ENCODE data around the gene UBXN10. TPM values are rescaled to one million over a fixed set of nuclear protein-coding genes. Genes with fewer than 3 reads are reported as not detected.
"Not testable (repeated sequence)": the region's sequence is repeated elsewhere in the genome, so short reads cannot be mapped to it uniquely, and the experiment has no call there.

Gene UBXN10
- total RNA-seq, 2 donors from 2014 or later: 4.2 to 4.3 TPM

DNA sequence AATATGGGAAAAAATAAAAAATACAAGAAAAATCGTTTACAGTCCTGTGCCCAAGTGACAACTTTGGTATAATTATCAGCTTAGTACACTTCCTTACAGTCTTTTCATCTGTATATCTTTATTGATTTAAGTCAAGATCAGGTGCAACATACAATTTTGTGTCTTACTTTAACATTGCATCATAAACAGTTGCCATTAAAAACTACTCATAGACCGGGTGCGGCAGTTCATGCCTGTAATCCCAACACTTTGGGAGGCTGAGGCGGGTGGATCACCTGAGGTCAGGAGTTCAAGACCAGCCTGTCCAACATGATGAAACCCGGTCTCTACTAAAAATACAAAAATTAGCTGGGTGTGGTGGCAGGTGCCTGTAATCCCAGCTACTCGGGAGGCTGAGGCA lies 33.2 kb downstream of the UBXN10 start:
- DNase-seq: not testable (repeated sequence)
- peak; percentile 25 for ATAC-seq

DNA sequence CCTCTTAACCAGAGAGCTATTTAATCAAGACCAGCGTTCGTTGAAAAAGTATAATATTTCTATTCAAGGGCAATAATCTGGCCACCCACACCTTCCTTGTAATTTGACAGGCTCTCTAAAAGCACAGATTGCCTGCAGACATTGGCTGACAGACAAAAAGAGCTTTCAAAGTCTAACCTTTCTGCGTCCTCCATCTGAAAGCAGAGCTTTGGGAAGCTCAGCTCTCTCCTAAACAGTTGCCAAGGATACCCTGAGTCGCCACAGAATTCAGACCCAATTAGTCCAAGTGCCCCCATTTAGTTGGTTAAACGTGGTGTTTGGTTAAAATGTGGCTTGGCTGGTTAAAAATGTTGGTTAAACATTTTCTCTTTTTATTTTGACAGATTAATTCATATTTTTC lies 34.1 kb downstream of the UBXN10 start:
- DNase-seq (no peak), ATAC-seq (no peak)
- intact Hi-C loops (cut with DNase I, micrococcal nuclease): no loop called here

More for the DNA sequence above, 33.2 kb downstream of the UBXN10 start:
- intact Hi-C loops (cut with DNase I, micrococcal nuclease): loop anchor here in 1 of 2 donors (10.0 kb wide), 1 partner anchor 136 kb away; no protein-coding TSS in a partner anchor

DNA sequence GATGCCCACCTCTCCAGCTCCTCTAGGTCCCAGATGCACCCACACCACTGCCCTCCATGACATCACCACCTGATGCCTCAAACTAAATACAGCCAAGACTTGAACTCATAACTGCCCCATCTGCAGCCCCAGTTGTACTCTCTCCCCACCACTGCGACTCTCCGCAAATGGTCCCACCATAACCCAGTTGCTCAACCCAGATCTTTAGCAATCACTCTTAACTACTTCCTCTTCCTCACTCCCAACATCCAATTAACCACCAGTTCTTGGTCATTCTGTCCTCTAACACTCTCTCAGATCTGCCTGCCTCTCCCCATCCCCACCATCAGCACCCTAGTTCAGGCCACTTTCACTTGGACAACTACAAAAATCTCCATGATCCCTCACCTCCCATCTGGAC lies 37.2 kb downstream of the UBXN10 start:
- DNase-seq: no peak
- ATAC-seq: no peak
- intact Hi-C loops (cut with DNase I, micrococcal nuclease): no loop called here

DNA sequence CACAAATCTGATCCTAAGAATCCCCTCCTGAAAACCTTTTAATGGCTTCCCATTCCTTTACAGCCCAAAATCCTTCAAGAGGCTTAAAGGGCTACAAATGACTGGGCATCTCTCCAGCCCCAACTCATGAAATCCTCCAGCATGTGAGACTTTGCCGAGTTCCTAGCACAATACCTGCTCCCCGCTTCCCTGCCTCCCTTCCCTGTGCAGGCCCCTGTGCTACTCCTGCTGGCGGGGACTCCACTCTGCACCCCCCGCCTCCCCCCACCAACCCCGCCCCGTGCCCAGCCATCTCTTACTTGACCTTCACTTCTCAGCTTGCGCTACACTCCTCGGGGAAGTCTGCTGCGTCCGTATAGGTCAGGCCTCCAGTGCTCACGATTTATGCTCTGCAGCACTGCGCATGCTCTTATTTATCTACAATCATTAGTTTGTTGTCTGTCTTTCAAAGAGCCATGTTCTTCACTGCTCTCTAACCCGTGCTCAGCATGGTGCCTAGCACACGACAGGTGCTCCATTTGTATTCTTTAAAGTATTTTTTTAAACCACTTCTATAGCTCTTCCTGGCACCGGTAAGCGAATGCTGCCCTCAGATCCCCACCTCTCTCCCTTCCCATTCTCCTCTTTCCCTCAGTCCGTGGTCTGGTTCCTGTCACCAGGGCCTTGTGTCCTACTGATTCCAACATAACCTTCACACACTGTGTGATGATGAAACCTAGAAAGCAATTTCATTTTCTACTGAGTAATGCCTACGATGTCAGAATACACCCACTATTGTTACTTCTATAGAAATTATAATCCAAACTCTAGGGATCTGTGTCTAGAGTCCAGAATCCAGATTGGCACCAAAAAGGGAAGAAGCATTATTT lies 37.9 kb downstream of the UBXN10 start:
- DNase-seq (no peak), ATAC-seq (no peak)
- intact Hi-C loops (cut with DNase I, micrococcal nuclease): no loop called here

DNA sequence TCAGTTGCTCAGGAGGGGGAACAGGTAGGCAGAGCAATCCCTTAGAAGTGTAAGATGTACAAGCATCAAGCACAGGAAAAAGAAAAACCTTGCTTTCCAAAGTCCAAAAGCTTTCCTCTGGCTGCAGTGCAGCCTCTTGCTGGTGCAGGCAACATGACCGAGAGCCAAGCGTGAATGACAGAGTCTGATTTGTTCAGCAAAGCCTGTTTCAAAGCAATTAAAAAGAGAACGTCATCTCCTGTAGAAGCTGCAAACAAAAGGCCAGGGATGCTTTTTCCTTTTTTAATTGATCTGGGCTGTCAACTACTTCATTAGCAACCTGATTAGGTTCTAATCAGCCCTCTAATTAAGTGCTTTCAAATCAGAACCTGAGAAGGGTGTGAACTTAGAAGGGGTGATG lies 38.6 kb downstream of the UBXN10 start:
- ATAC-seq: peak; percentile 49
- intact Hi-C loops (cut with DNase I, micrococcal nuclease): no loop called here
- DNase-seq: no peak

DNA sequence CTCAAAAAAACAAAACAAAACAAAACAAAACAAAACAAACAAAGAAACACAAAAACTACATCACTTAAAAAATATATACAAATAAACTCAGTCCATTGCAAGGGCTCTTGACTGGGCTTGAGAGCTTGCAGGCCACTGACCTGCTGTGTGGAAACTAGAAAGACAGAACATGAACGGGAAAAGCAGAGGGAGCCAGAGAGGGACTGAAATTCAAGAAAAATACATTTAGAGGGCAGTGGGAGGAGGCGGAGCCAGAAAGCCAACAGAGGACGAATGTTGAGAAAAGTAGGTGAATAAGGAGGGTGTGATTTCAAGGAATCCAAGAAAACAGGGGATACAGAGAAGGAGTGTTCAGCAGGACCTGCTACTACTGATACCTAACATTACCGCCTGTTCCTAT lies 41.8 kb downstream of the UBXN10 start:
- intact Hi-C loops (cut with DNase I, micrococcal nuclease): no loop called here
- ATAC-seq (no peak), DNase-seq (no peak)

DNA sequence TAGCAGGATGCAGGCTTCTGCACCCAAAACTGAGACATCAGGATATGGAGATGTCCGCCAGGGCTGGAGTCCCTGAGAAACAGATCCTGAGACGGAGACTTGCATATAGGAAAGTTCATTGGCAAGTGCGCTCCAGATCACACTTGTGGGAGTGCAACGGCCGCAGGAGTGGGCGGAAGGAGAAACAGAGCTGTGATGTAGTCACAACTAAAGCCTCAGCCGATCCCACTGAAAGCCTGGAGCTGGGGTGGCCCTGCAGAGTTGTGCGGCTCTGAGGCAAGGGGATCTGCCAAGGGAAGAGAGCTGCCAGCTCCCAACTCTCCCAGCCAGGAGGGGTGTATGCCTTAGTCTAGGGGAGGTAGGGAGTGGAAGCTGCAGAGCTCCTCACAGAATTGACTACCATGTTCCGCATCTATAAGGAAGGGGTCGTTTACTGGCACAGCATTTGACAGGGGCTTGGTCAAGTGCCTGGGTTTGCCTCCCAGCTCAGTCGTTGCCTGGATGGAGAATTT lies 42.5 kb downstream of the UBXN10 start:
- DNase-seq (no peak), ATAC-seq (no peak)
- intact Hi-C loops (cut with DNase I, micrococcal nuclease): no loop called here

DNA sequence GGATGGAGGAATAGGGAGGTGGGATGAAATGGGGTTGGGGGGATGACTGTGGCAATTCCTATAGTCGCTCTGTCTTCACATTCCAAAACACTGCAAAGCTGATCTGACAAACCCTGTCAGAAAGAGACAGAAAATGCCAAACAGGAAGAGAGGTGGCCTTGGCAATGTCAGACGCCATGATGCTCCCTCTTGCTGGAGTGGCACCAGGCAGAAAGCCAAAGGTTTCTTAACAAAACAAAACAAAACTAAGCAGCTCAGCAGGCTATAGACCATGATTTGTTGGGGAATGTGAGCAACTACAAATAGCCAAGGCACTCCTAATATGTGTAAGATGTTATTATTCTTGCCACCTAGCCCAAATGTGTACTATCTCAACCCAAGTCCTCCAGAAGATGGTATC lies 43.3 kb downstream of the UBXN10 start:
- DNase-seq (no peak), ATAC-seq (no peak)
- intact Hi-C loops (cut with DNase I, micrococcal nuclease): no loop called here

DNA sequence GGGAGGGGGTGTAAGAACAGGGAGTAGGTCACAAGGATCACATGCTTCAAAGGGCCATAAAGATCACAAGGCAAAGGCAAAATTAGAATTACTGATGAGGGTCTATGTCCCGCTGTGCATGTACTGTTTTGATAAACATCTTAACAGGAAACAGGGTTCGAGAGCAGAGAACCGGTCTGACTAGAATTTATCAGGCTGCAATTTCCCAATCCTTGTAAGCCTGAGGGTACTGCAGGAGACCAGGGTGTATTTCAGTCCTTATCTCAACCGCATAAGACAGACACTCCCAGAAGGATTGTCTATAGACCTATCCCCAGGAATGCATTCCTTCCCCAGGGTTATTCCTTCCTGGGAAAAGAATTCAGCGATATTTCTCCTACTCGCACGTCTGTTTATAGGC lies 46.7 kb downstream of the UBXN10 start:
- peak in 1 of 2 donors; percentile 54 for DNase-seq

DNA sequence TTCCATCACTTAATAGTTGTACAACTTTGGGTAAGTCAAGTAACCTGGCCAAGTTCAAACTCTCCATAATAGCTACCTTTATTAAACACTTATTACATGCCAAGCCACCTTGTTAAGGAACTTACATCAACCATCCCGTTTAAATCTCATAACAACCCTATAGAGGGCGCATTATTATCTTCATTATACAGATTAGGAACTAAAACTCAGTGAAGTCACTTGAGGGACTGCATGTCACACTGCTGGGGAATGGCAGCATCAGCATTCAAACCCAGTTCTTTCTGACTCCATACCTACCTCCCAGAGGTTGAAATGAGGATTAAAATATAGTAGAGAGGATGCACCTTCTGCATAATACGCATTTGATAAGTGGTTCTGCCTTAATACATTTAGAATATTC lies 47.5 kb downstream of the UBXN10 start:
- DNase-seq (no peak), ATAC-seq (peak; percentile 81)
- intact Hi-C loops (cut with DNase I, micrococcal nuclease): no loop called here

More for the DNA sequence above, 46.7 kb downstream of the UBXN10 start:
- peak; percentile 75 for ATAC-seq
- intact Hi-C loops (cut with DNase I, micrococcal nuclease): not testable (repeated sequence)

DNA sequence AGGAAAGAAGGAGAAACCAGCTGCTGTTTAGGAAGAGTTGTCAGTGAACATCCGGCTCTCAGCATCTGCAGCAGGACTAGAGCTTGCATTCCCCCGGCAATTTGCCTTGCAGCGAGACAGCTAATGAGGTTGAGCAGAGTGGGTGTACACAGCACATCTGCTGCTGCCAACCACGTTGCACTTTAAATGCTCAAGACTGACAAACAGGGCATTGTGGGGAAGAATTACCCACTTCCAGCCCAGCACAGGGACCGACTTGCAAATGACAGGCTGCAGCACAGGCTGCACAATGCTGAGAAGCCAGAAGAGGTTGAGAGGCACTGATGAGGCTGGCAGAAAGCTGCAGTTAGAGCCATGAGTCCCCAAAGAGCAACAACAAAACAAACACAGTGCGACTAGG lies 48.0 kb downstream of the UBXN10 start:
- ATAC-seq: no peak
- intact Hi-C loops (cut with DNase I, micrococcal nuclease): no loop called here
- DNase-seq: no peak

DNA sequence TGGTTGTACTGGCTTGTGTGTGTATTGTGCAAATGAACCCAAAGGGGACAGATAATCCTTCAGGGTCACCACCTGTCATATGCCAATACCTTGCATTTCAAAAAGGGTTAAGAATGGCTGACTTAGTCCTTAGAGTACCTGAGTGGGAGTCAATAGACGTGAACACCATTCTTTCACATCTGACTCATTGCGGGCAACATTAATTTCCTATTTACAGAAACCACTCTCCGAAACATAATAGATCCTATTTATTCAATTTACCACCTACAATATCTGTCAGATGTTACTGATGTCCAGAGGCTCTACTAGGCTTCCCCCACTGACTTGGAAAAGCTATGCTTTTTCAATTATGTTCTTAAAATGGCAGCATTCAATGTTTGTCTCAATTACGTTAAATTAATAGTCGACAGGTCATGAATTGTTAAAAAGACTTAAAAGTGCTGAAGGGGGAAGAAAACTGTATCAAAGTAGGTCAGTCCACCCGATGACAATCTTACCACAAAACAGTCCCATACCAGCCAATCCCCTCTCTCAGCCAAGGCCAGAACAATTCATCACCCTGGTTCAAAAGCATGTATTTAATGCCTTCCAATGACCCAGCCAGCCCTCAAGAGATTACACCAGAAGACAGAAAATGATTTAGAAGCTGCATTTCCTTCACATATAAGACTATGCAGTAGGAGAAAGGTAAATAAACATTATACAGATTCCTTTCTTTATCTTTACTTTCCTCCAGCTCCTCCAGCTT lies 49.1 kb downstream of the UBXN10 start:
- DNase-seq (no peak), ATAC-seq (no peak)
- intact Hi-C loops (cut with DNase I, micrococcal nuclease): no loop called here

DNA sequence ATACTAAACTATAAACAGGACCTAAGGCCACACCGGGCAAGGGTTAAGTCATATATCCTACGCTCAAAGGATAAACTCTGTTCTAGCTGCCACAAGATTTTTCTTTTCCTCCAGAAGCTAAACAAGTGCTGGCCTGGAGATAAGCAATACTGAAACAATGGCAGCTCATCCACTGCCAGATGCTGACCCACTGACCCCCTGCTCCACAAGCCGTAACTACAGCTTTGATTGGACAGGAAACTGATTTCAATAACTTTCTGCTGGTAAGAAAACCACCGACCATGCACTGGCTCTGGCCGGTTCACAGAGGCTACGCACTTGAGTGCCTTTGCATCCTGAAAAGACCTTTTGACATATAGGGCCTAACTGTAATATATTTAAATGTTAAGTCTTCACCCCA lies 51.8 kb downstream of the UBXN10 start:
- DNase-seq (no peak), ATAC-seq (no peak)
- intact Hi-C loops (cut with DNase I, micrococcal nuclease): no loop called here

DNA sequence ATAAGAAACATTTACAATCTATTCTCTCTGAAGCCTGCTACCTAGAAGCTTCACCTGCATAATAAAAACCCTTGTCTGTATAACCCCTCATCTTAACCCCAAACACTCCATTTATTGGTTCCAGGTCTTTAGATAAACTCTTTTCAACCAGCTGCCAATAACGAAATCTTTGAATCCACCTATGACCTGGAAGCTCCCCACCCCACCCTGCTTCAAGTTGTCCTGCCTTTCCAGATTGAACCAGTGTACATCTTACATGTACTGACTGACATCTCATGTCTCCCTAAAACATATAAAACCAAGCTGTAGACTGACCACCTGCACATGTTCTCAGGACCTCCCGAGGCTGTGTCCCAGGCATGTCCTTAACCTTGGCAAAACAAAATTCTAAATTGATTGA lies 54.1 kb downstream of the UBXN10 start:
- no peak for DNase-seq
- ATAC-seq: peak; percentile 80
- intact Hi-C loops (cut with DNase I, micrococcal nuclease): no loop called here

DNA sequence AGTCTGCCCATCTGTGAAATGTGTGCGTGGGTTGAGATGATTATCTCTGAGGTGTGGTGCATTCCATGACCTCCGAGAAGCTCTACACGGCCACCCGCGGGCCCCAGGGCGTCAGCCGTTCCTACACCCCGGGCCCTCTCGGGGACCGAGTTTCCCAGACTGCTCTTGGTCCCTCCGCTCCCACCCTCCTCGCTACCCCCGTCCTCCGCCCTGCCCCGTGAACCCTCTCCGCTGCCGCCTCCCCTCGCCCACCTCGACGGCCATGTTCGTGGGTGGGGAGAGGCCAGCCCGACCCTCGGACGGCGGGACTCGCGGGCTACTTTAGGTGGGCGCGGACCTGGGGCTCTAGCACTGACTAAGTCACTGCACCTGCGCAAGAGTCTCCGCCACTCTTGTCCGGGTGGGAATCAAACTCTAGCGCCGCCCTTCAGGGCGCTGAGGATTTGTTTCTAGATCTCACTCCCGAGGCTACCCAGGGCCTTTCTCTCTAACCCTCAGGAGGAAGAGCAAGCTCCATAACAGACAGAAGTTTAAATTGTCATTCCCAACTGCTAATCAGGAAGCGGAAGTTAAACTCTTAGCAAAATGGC lies 57.1 kb downstream of the UBXN10 start:
- intact Hi-C loops (cut with DNase I, micrococcal nuclease): no loop called here
- ATAC-seq: no peak
- DNase-seq: no peak

Other genes with a start within 250 kb of the UBXN10 start
- gene PLA2G2A, start 206.5 kb upstream of the UBXN10 start, total RNA-seq: 100 to 1,000 TPM in 1 of 2 donors, 10 to 100 TPM in 1; 83.9 to 795 TPM
- gene PLA2G5, start 115.9 kb upstream of the UBXN10 start, total RNA-seq: 1 to 10 TPM in 1 of 2 donors, under 1 TPM in 1; 0.58 to 1.8 TPM
- gene PLA2G2D, start 66.6 kb upstream of the UBXN10 start, total RNA-seq: under 1 TPM in 1 of 2 donors, not detected in 1; 0.31 TPM
- gene PLA2G2F, start 46.8 kb upstream of the UBXN10 start, total RNA-seq: under 1 TPM in 1 of 2 donors, not detected in 1; 0.11 TPM
- gene PLA2G2C, start 422 bp downstream of the UBXN10 start, total RNA-seq: under 1 TPM in 1 of 2 donors, not detected in 1; 0.28 TPM
- 1 to 10 TPM in 1 of 2 donors, under 1 TPM in 1; 0.28 to 1.5 TPM for gene VWA5B1, start 104.8 kb downstream of the UBXN10 start, total RNA-seq